NCI-H1417 (cell line): ENCODE measurements around the gene CHIC2.
A peak's percentile ranks its signal among the peaks of the same experiment; 100 is the strongest.

Experiments
- DNase-seq, 3 experiments: peaks; one replicate each; lab custom pipeline; 2025; lab: John Stamatoyannopoulos, UW

Gene CHIC2

DNA sequence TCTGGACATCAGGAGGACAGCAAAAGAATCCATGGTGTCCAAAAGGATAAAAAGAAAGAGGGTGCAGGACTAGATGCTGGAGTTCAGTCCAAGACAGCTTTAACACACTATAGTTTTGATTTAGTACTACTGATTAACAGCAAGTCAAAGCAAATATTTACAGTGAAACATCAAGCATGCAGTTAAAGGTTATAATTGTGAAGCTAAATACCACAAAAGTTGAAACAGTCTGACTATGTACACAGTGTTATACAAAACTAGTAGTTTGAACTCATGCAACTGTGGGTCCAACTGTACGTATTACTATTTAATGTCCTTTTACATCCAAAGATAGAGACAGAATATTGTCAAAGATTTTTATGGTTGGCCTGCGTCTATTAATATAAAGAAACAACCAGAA, 57.6 kb downstream of the CHIC2 start:
- peak in 1 of 3 experiments; percentile 41 for DNase-seq

DNA sequence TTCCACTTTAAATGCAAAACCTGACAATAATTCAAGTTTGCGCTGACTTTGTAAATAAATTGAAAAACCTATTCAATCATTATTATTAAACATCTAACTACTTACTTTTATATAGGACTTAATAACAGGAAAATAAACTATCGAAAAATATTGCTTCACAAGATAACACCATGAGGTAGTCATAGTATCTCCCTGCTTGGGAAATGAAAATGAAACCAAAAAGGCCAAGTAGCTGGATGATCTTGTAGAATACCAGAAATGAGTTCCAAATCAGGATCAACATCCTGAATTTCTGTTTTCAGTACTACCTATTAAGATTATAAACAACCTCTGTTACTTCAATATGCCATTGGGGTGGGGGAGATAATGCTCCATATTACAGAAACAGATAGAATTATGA, 58.9 kb downstream of the CHIC2 start:
- DNase-seq = no peak

- DNase-seq = no peak
These were observed 59.9 kb downstream of the CHIC2 start for GRCh38 chr4:54004463-54004862.

DNA sequence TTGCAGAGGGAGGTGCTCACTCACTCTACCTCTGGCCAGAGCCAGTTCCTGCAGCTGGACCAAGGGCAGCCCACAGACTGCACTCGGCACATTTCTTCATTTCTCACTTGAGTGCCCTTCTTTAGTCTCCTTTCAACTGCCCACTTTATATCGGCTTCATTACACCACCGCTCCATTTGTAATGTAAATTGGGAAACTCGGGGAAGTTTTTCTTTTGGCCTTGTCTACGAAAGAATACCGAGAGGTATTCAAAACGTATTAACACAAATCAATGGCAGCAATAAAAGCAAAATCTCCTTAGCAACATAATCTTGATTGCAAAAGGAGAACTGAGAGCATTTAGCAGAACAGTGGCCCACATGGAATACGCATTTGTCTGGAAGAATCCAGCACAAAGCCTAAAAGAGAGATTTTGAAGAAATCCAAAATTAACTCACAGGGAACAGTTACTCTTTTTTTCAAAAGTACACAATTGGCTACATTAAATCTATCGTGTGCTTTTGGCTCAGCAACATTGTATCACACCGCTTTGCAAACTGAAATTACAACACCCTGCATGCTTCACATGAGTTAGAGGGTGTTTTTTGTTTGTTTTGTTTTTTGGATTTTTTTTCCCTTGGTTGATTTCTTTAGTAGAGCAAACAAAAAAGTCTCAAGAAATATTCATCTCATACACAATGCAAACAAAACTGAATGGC, 62.6 kb downstream of the CHIC2 start:
- DNase-seq = no peak

- no peak for DNase-seq
These were observed 66.5 kb downstream of the CHIC2 start for GRCh38 chr4:53997898-53998297.

DNA sequence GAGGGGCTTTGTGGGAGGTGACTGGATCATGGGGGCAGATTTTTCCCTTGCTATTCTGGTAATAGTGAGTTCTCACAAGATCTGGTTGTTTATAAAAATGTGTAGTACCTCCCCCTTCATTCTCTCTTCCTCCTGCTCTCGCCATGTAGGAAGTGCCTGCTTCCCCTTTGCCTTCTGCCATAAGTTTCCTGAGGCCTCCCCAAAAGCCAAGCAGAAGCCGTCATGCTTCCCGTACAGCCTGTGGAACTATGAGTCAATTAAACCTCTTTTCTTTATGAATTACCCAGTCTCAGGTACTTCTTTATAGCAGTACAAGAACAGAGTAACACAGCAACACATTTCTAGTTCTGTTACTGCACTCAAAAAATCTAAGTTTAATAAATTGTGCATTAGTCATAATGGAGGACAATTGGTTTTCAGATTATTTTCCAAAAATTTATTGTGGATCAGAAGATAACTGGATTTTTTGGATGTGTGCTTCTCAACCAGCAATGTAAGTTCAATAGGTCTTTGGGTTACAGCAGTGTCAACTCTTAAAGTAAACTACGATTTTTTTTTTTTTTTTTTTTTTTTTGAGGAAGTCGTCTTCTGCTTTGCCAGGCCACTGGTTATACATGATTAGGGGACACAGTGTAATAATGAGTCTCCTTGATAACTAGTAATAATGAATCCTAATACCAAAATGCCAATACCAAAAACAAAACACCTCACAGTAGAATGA, 69.9 kb downstream of the CHIC2 start:
- no peak for DNase-seq

- no peak for DNase-seq
These were observed 71.6 kb downstream of the CHIC2 start for GRCh38 chr4:53992785-53993184.

GRCh38 chr4:53991821-53992220, 72.6 kb downstream of the CHIC2 start:
- peak in 1 of 3 experiments; percentile 4 for DNase-seq

GRCh38 chr4:53990641-53991040, 73.8 kb downstream of the CHIC2 start:
- DNase-seq = no peak

DNA sequence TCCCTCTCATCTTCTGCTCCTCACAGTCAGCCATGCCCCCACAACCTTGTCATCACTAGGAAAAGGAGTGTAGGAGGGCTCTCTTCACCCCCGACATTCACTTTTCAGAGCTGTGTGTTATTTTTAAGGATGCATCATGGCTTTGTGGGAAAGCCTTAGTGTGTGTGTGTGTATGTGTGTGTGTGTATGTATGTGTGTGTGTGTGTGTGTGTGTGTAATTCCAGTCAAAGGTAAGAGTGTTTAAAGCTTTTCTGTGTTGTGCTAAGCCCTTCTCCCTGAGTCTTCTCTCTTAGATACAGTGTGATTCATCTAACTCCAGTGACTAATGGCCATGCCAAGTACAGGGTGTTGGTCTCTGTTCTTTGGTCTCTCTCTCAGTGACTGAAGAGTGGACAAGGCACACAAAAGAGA, 76.6 kb downstream of the CHIC2 start:
- DNase-seq = no peak

DNA sequence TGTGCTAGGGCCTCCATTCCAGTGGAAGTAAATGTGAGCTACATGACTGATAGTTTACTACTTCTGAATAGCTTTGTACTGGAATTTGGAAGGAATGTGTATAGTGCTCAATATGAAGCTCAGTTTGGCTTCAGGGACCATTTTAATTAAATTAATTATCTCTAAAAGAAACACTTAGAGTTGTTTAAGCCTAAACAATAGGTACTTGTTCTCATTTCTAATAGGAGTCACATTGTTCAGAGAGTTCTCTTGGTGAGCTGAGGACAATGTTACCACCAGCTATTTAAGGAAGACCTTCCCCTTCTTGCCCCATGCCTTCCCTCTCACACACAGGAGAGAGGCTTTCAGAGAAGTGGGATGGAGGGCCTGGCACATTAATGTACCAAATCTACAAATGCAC, 78.3 kb downstream of the CHIC2 start:
- DNase-seq = no peak

DNA sequence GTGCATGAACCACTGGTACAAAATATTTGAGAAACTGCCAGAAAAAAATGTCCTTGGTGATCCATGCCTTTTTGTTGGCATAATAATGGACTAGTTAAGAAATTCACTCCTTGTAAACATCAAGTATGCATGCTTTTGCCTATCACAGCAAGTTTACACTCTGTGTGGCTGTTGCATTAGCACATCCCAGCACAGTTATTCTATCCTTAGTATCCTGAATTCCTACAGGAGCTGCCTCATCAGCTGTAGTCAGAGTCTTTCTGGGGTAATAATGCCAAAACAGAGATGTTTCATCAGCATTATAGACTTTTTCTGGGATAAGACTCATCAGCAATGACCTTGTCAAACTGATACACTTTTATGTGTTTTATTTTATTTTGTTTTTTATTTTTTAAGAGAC, 82.8 kb downstream of the CHIC2 start:
- no peak for DNase-seq

DNA sequence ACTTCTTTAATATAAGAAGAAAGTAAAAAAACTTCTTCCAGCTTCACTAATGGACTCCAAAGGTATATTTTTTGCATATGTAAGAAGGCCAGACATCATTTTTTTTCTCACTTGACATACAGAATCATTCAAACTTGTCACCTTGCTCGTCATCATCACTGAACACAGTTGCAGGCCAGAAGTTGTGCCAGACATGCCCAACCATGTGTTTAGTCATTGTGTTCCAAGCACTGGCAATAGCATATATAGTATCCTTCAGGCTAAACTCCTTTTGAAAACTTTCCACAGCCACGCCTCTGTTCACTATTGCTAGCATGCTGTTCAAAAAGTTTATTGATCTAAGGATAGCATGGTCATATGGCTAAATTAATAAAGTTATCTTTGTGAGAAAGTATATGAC, 83.3 kb downstream of the CHIC2 start:
- no peak for DNase-seq

- DNase-seq = no peak
These were observed 89.8 kb downstream of the CHIC2 start for GRCh38 chr4:53974561-53974960.

GRCh38 chr4:53967986-53968385, 96.4 kb downstream of the CHIC2 start:
- DNase-seq = no peak

DNA sequence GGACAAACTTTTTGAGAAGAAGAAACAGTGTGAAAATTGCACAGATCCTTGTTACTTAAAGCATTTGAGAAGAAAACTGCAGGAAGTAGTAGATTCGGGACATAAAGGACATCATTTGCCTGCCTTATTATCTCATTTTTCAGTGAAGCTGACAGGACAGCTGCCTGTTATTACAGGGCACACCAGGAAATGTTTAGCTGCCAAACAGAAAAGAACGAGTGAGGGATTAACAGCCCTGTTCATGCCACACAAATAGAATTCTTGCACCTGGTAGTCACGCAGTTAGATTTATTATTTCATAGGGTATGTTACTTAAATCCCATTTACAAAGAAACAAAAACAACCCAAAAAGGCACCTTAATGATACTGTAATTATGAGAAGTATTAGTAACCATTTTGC, 100.6 kb downstream of the CHIC2 start:
- DNase-seq = peak in 2 of 3 experiments; percentile 32 to 74

DNA sequence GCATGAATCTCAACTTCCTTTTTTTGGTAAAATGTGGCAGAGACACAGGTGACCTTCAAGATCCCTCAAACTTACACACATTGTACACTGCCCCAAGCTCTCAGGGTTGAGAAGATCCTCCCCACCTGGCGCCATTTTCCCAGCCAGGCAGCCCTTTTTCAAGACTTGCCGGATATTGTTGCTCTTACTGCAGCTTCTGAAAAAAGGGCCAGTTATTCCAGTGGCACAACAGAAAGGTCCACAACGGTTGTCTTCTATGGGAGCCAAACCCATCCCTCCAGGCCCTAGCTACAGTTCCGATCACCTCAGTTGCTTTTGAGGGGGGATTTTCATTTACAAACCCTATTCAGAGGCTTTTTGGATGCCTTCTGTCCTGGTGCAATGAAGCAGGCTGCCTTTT, 101.1 kb downstream of the CHIC2 start:
- no peak for DNase-seq

- DNase-seq = peak in 1 of 3 experiments; percentile 31
These were observed 101.7 kb downstream of the CHIC2 start for GRCh38 chr4:53962516-53963225.

DNA sequence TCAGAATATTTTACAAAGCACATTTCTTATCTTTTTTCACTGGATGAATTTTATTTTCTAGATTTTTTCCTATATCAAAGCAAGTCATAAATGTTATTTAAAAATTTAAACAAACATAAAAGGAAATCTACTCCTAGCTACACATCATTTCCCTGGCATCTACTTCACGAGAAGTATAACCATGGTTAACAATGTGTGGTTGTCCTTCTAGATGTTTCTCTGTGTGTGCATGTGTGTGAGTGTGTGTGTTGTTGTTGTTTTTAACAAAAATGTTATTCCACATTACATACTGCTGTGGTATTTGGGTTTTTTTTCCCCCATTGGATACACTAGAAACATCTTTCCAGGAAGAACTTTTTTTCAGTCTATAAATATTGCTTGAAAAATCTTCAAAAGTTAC, 103.1 kb downstream of the CHIC2 start:
- DNase-seq = no peak

DNA sequence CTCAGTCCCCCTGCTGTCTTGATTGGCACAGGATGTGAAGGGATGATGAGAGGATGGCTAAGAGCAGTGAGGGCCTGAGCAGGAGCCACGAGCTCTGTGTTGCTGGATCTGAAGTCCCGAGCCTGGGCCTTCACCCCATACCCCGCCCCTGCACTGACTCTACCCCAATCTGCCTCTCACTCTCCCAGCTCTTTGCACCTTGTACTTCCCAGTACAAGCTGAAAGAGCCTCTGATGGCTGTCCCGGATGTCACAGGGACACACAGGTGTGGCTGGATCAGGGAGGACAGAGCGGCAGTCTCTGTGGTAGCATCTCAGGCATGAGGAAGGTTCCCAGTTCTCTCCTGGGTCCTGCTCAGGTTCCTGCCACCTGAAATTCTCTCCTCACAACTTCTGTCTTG, 103.6 kb downstream of the CHIC2 start:
- no peak for DNase-seq
